UCSD-AML1 (cell line): ENCODE measurements around the gene TMOD1.
A peak's percentile ranks its signal among the peaks of the same experiment; 100 is the strongest.

Experiments
- DNase-seq: peaks from one replicate; lab custom pipeline; 2025; ENCODE audit not compliant: unreplicated experiment; lab: John Stamatoyannopoulos, UW

Gene TMOD1

GRCh38 chr9:97630591-97630990, 129.1 kb downstream of the TMOD1 start:
- DNase-seq = no peak

- DNase-seq = peak; percentile 54
Measured at GRCh38 chr9:97632248-97632984, 130.9 kb downstream of the TMOD1 start.

GRCh38 chr9:97632985-97633858, 131.8 kb downstream of the TMOD1 start, which contains the start of the genes NCBP1 and TSTD2:
Gene NCBP1 (plus strand): TSS chr9:97633821. CDS start chr9:97633882, 61 bp downstream.
Gene TSTD2 (minus strand): TSS chr9:97633368. CDS start chr9:97627562, 5,806 bp downstream.
- DNase-seq = peak; percentile 99

GRCh38 chr9:97633859-97634490, 132.5 kb downstream of the TMOD1 start:
- DNase-seq = no peak

GRCh38 chr9:97635026-97635425, 133.6 kb downstream of the TMOD1 start:
- no peak for DNase-seq

- no peak for DNase-seq
Measured at GRCh38 chr9:97636903-97637302, 135.4 kb downstream of the TMOD1 start.

GRCh38 chr9:97638666-97639065, 137.2 kb downstream of the TMOD1 start:
- DNase-seq = no peak

GRCh38 chr9:97640325-97640724, 138.9 kb downstream of the TMOD1 start:
- no peak for DNase-seq

- DNase-seq = no peak
Measured at GRCh38 chr9:97645720-97646119, 144.3 kb downstream of the TMOD1 start.

GRCh38 chr9:97647996-97648395, 146.5 kb downstream of the TMOD1 start:
- no peak for DNase-seq
